GM18505 (cell line): Measurements from ENCODE around the gene THSD1.
A peak's percentile ranks its signal among the peaks of the same experiment; 100 is the strongest.

ENCODE experiments used
- ATAC-seq: cut with Tn5 transposase; IDR thresholded peaks from one replicate; pipeline ENCODE4 v1.9.1; 2021; ENCODE audit not compliant: unreplicated experiment
- POLR2A ChIP-seq: IDR thresholded peaks from 4 replicates; pipeline ENCODE4 v1.6.1; 2011; ENCODE audit warnings: borderline replicate concordance; ENCODE audit not compliant: insufficient read depth, insufficient read length; ENCODE audit errors: extremely low read depth

THSD1 gene

GRCh38 chr13:52405767-52406494 is at the start of gene THSD1:
Gene THSD1 (minus strand): TSS chr13:52406172. CDS start chr13:52402600, 3,572 bp downstream.
- ATAC-seq = no peak

GRCh38 chr13:52455677-52456041 is 49.7 kb upstream of the THSD1 start:
- peak; percentile 37 for ATAC-seq
- TF ChIP-seq POLR2A = no peak

More at GRCh38 chr13:52405767-52406494, at the start of gene THSD1:
- TF ChIP-seq POLR2A = no peak

- TF ChIP-seq POLR2A = peak; percentile 85
- ATAC-seq = peak; percentile 79
Observed at GRCh38 chr13:52454820-52455676, 49.1 kb upstream of the THSD1 start, which contains the start of gene CKAP2. Gene CKAP2 (plus strand): TSS chr13:52455478. CDS start chr13:52455557, 79 bp downstream.

- ATAC-seq = peak; percentile 21
- TF ChIP-seq POLR2A = peak; percentile 50
Observed at GRCh38 chr13:52454459-52454819, 48.5 kb upstream of the THSD1 start.

- TF ChIP-seq POLR2A = no peak
- ATAC-seq = no peak
Observed at GRCh38 chr13:52452470-52452869, 46.5 kb upstream of the THSD1 start.

- no peak for ATAC-seq
- no peak for TF ChIP-seq POLR2A
Observed at GRCh38 chr13:52451135-52451804, 45.3 kb upstream of the THSD1 start.

GRCh38 chr13:52450793-52451116 is 44.8 kb upstream of the THSD1 start:
- TF ChIP-seq POLR2A = no peak
- no peak for ATAC-seq

GRCh38 chr13:52450012-52450792 is 44.2 kb upstream of the THSD1 start, which contains the start of gene VPS36:
Gene VPS36 (minus strand): TSS chr13:52450634. CDS start chr13:52450594, 40 bp downstream.
- TF ChIP-seq POLR2A = peak; percentile 95
- ATAC-seq = peak; percentile 73

GRCh38 chr13:52449331-52450011 is 43.5 kb upstream of the THSD1 start:
- ATAC-seq = no peak
- TF ChIP-seq POLR2A = no peak

GRCh38 chr13:52447815-52448552 is 42.0 kb upstream of the THSD1 start:
- ATAC-seq = no peak
- no peak for TF ChIP-seq POLR2A

- no peak for ATAC-seq
- no peak for TF ChIP-seq POLR2A
Observed at GRCh38 chr13:52447354-52447753, 41.4 kb upstream of the THSD1 start.

GRCh38 chr13:52446265-52446664 is 40.3 kb upstream of the THSD1 start:
- ATAC-seq = no peak

GRCh38 chr13:52432456-52432855 is 26.5 kb upstream of the THSD1 start:
- no peak for ATAC-seq
- TF ChIP-seq POLR2A = no peak

More at GRCh38 chr13:52446265-52446664, 40.3 kb upstream of the THSD1 start:
- no peak for TF ChIP-seq POLR2A
